ENCODE results near the gene DTD1. TPM values are rescaled to one million over a fixed set of nuclear protein-coding genes. Genes with fewer than 3 reads are reported as not detected.

Gene DTD1
- total RNA-seq, 2 experiments from 2014 or later = 49.2 to 55.4 TPM

DNA sequence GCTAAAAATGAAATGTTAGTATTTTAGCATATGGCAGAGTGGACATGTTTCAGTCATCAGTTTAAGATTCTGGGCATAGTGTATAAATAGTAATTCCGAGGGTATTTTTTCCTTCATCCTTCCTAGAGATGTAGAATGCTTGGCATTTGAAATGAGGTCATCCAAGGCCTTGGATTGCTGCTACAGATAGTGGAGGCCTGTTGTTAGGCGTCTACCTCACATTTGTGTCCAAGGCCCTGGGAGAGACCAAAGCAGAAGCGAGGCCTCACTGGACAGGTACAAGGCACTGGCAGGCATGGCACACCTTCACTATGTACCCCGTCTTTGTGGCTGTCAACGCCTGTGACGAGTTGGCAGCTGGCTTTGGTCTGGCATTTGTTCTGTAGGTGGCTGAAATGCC, 58.0 kb downstream of the DTD1 start:
- DNase-seq = no peak
- intact Hi-C loops (cut with micrococcal nuclease) = no loop called here
- no peaks in the 10 kb centered on the region for H3K27me3 Mint-ChIP-seq
- H3K36me3 Mint-ChIP-seq = peaks cover 5% of the 10 kb centered on the region
- H3K27ac Mint-ChIP-seq = no peak overlapping the region
- ChIA-PET POLR2A (no interaction called here), CTCF (no interaction called here)
- H3K4me3 Mint-ChIP-seq = no peak overlapping the region
- H3K9me3 Mint-ChIP-seq = no peaks in the 10 kb centered on the region
- no peaks in the 10 kb centered on the region for H3K4me1 Mint-ChIP-seq (ENCODE audit: low read depth)

GRCh38 chr20:18647777-18648176, 59.9 kb downstream of the DTD1 start:
- ChIA-PET POLR2A (no interaction called here), CTCF (interaction anchor here (1.7 kb wide), 1 partner anchor 16 kb away, joined by 4 read pairs; no protein-coding TSS in a partner anchor)
- H3K4me1 Mint-ChIP-seq (ENCODE audit: low read depth) = no peaks in the 10 kb centered on the region
- no peaks in the 10 kb centered on the region for H3K9me3 Mint-ChIP-seq
- no peak overlapping the region for H3K4me3 Mint-ChIP-seq
- no peaks in the 10 kb centered on the region for H3K27me3 Mint-ChIP-seq
- H3K27ac Mint-ChIP-seq = no peak overlapping the region
- H3K36me3 Mint-ChIP-seq = peaks cover 3% of the 10 kb centered on the region
- intact Hi-C loops (cut with micrococcal nuclease) = no loop called here
- no peak for DNase-seq

DNA sequence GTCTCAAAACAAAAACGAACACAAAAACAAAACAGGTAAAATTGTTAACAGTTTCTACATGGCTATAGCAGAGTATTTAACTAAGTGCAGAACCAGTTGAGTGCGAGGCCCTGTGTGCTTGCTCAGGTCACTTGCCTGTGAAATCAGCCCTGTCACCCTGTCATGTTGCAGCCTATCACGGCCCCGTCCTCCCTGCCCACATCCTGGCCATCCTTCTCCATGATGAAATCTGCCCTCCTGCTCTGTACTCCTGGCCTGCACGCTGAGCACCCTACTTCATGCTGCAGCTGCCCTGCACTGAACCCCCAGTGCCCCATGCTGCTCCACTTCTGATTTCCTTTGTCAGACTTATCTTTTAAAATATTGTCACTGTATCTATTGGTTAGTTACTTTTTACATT, 62.4 kb downstream of the DTD1 start:
- Mint-ChIP-seq H3K4me1 (ENCODE audit: low read depth) (no peaks in the 10 kb centered on the region), H3K4me3 (no peak overlapping the region), H3K27me3 (no peaks in the 10 kb centered on the region), H3K9me3 (no peaks in the 10 kb centered on the region), H3K36me3 (peaks cover under 1% of the 10 kb centered on the region), H3K27ac (no peak overlapping the region)
- POLR2A ChIA-PET = no interaction called here
- no peak for DNase-seq
- intact Hi-C loops (cut with micrococcal nuclease) = no loop called here
- CTCF ChIA-PET = no interaction called here

DNA sequence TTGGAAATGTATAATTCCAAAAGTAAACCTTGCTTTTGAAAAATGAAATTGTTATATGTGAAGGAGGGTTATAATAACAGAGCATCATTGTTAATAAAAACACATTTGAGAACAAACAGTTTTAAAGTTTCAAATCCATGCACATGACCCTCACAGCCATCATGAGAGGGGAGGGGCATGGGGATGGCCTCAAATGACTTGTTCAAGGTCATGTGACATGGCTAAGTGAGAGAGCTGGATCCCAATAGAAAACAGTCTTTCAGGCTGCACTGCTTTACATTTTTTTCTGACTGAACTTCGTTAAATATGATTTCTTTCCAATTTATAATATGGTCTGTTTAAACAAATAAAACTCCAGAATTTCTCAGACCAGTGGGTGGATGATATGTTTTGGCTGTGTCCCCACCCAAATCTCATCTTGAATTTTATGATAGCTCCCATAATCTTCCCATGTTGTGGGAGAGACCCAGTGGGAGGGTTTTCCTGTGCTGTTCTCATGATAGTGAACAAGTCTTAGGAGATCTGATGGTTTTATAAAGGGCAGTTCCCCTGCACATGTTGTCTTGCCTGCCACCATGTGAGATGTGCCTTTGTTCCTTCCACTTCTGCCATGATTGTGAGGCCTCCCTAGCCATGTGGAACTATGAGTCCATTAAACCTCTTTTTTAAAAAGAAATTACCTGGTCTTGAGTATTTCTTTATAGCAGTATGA, 66.0 kb downstream of the DTD1 start:
- no peak overlapping the region for H3K27ac Mint-ChIP-seq
- POLR2A ChIA-PET = no interaction called here
- peaks cover 3% of the 10 kb centered on the region for H3K36me3 Mint-ChIP-seq

DNA sequence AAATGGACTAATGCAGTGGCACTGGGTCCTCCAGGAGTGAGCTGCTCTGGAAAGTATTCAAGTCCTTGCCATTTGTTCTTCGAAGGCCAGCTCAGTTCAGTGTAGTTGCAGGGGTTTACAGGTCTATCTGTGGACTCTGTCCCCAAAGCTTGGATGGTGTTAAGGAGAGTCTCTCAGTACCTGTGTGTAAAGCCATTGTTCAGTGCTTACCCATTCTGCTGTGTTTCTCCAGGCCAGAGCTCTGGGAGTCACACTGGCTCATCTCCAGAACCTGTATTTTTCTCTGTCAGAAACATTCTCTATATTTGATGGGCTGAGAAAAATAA, 66.6 kb downstream of the DTD1 start:
- no peaks in the 10 kb centered on the region for H3K9me3 Mint-ChIP-seq
- intact Hi-C loops (cut with micrococcal nuclease) = no loop called here
- DNase-seq = no peak
- no peak overlapping the region for H3K4me3 Mint-ChIP-seq
- ChIA-PET CTCF (interaction anchor here (1.0 kb wide), 1 partner anchor 38 kb away, joined by 4 read pairs; no protein-coding TSS in a partner anchor), POLR2A (no interaction called here)
- no peaks in the 10 kb centered on the region for H3K27me3 Mint-ChIP-seq
- H3K27ac Mint-ChIP-seq = no peak overlapping the region
- no peaks in the 10 kb centered on the region for H3K4me1 Mint-ChIP-seq (ENCODE audit: low read depth)
- H3K36me3 Mint-ChIP-seq = peaks cover 3% of the 10 kb centered on the region

More for the DNA sequence above, 66.0 kb downstream of the DTD1 start:
- H3K4me1 Mint-ChIP-seq (ENCODE audit: low read depth) = no peaks in the 10 kb centered on the region
- intact Hi-C loops (cut with micrococcal nuclease) = no loop called here
- H3K27me3 Mint-ChIP-seq = no peaks in the 10 kb centered on the region
- CTCF ChIA-PET = interaction anchor here (1.0 to 1.5 kb wide), 2 partner anchors 22 to 38 kb away, joined by 4 to 5 read pairs; no protein-coding TSS in a partner anchor
- H3K9me3 Mint-ChIP-seq = no peaks in the 10 kb centered on the region
- no peak for DNase-seq
- no peak overlapping the region for H3K4me3 Mint-ChIP-seq

DNA sequence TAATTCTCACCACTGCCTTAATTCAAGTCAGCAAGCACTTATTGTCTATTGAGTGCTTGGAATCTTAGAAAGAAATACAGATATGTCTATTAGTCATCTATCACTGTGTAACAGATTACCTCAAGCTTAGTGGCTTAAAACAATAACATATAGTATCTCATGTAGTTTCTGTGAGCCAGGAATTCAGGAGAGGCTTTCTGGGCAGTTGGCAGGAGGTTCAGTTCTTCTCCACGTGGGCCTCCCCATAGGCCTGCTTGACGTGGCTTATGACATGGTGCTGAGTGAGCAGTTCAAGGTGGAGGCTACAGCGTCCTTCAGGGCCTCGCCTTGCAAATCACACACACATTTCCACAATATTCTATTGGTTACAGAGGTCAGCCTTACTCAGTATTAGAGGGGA, 69.7 kb downstream of the DTD1 start:
- Mint-ChIP-seq H3K27ac (no peak overlapping the region), H3K4me3 (no peak overlapping the region), H3K27me3 (no peaks in the 10 kb centered on the region), H3K36me3 (peaks cover 3% of the 10 kb centered on the region), H3K9me3 (no peaks in the 10 kb centered on the region), H3K4me1 (ENCODE audit: low read depth) (peaks cover 5% of the 10 kb centered on the region)
- intact Hi-C loops (cut with micrococcal nuclease) = no loop called here
- ChIA-PET POLR2A (no interaction called here), CTCF (no interaction called here)
- DNase-seq = no peak

GRCh38 chr20:18662279-18663040, 74.6 kb downstream of the DTD1 start:
- intact Hi-C loops (cut with micrococcal nuclease) = no loop called here
- H3K9me3 Mint-ChIP-seq = no peaks in the 10 kb centered on the region
- H3K36me3 Mint-ChIP-seq = no peaks in the 10 kb centered on the region
- H3K4me3 Mint-ChIP-seq = no peak overlapping the region
- H3K27me3 Mint-ChIP-seq = no peaks in the 10 kb centered on the region
- CTCF ChIA-PET = no interaction called here
- H3K4me1 Mint-ChIP-seq (ENCODE audit: low read depth) = peaks cover 5% of the 10 kb centered on the region
- POLR2A ChIA-PET = no interaction called here
- no peak overlapping the region for H3K27ac Mint-ChIP-seq
- peak; percentile 35 for DNase-seq

DNA sequence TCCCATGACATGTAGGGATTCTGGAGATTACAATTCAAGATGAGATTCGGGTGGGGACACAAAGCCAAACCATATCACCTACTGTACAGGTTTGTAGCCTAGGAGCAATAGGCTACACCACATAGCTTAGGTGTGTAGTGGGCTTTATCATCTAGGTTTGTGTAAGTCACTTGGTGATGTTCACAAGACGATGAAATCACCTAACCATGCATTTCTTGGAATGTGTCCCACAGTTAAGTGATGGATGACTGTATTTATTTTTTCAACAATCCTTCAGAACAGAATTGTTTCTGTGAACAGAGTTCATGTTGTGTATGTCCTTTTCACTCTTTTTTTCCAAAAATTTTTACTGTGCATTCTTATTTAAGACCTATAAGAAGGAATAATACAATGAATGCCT, 76.1 kb downstream of the DTD1 start:
- no peak for DNase-seq
- no peak overlapping the region for H3K27ac Mint-ChIP-seq
- CTCF ChIA-PET = no interaction called here
- H3K4me1 Mint-ChIP-seq (ENCODE audit: low read depth) = peaks cover 5% of the 10 kb centered on the region
- no peak overlapping the region for H3K4me3 Mint-ChIP-seq
- H3K36me3 Mint-ChIP-seq = no peaks in the 10 kb centered on the region
- intact Hi-C loops (cut with micrococcal nuclease) = no loop called here
- POLR2A ChIA-PET = no interaction called here
- H3K9me3 Mint-ChIP-seq = no peaks in the 10 kb centered on the region
- no peaks in the 10 kb centered on the region for H3K27me3 Mint-ChIP-seq

DNA sequence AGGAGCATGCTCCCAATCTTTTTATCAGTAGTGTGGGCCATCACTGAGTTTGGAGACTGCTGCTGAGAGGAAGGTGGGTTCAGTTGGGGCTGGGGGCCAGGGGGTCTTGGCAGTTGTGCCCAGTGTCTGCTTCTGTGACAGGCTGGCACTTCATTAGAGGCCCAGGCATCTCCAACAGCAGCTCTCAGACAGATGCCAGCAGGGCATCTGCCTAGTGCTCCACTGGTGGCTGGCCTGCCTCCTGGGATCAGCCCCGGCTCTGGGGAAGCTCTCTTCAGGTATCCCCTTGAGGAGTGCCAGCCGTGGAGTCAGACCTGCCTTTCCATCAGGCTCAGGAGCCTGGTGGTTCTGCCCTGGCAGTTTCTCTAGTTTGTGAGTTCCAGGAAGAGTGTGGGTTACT, 77.3 kb downstream of the DTD1 start:
- CTCF ChIA-PET = no interaction called here
- Mint-ChIP-seq H3K4me3 (no peak overlapping the region), H3K9me3 (no peaks in the 10 kb centered on the region), H3K27me3 (no peaks in the 10 kb centered on the region), H3K4me1 (ENCODE audit: low read depth) (peaks cover 5% of the 10 kb centered on the region), H3K27ac (no peak overlapping the region), H3K36me3 (no peaks in the 10 kb centered on the region)
- no peak for DNase-seq
- intact Hi-C loops (cut with micrococcal nuclease) = no loop called here
- POLR2A ChIA-PET = no interaction called here

GRCh38 chr20:18666803-18667415, 79.1 kb downstream of the DTD1 start:
- CTCF ChIA-PET = no interaction called here

GRCh38 chr20:18669241-18670019, 81.6 kb downstream of the DTD1 start:
- H3K27ac Mint-ChIP-seq = no peak overlapping the region
- intact Hi-C loops (cut with micrococcal nuclease) = no loop called here
- peaks cover 4% of the 10 kb centered on the region for H3K36me3 Mint-ChIP-seq
- H3K9me3 Mint-ChIP-seq = no peaks in the 10 kb centered on the region
- no peak overlapping the region for H3K4me3 Mint-ChIP-seq
- no peaks in the 10 kb centered on the region for H3K4me1 Mint-ChIP-seq (ENCODE audit: low read depth)
- ChIA-PET CTCF (interaction anchor here (1.0 kb wide), 1 partner anchor 37 kb away, joined by 3 read pairs; no protein-coding TSS in a partner anchor), POLR2A (no interaction called here)
- no peaks in the 10 kb centered on the region for H3K27me3 Mint-ChIP-seq
- no peak for DNase-seq

More at GRCh38 chr20:18666803-18667415, 79.1 kb downstream of the DTD1 start:
- no peak overlapping the region for H3K27ac Mint-ChIP-seq
- no peaks in the 10 kb centered on the region for H3K9me3 Mint-ChIP-seq
- POLR2A ChIA-PET = no interaction called here
- H3K27me3 Mint-ChIP-seq = no peaks in the 10 kb centered on the region
- intact Hi-C loops (cut with micrococcal nuclease) = no loop called here
- H3K4me3 Mint-ChIP-seq = no peak overlapping the region
- H3K4me1 Mint-ChIP-seq (ENCODE audit: low read depth) = peaks cover 5% of the 10 kb centered on the region
- no peak for DNase-seq
- peaks cover 4% of the 10 kb centered on the region for H3K36me3 Mint-ChIP-seq

DNA sequence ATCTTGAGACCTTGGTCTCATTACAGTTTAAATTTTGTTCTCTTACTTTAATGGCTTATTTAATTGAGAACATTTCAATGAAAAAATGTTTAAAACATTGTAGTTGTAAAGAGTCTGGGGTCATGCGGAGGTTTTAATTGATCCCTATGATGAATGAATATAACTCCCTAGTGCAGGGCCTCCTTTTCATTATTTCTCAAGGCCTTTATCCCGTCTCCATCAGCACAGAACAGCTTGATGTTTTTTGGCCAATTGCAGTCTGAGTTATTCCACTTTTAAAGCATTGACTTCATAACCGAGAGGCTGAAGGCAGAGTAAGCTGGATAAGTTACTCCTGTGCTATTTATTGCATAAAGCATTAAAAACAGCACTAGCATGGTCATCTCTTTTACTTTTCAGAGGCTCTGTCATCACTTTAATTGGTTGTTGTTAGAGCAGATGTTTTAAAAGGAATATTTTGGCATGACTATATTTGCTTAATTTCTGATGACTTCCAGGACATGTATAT, 83.4 kb downstream of the DTD1 start:
- Mint-ChIP-seq H3K36me3 (peaks cover 4% of the 10 kb centered on the region), H3K27ac (no peak overlapping the region), H3K4me3 (no peak overlapping the region), H3K4me1 (ENCODE audit: low read depth) (no peaks in the 10 kb centered on the region), H3K9me3 (no peaks in the 10 kb centered on the region), H3K27me3 (no peaks in the 10 kb centered on the region)
- DNase-seq = no peak
- intact Hi-C loops (cut with micrococcal nuclease) = no loop called here
- POLR2A ChIA-PET = no interaction called here
- CTCF ChIA-PET = no interaction called here
